ENCODE results near the gene TLK1.

GRCh38 chr2:171049691-171050090, 111.0 kb downstream of the TLK1 start:
- no peak for TF ChIP-seq GATA3 (IDR thresholded peaks at IDR 0.05; ENCODE audit: low read depth, low read length)
- TF ChIP-seq GATA2 (IDR thresholded peaks at IDR 0.05; ENCODE audit: low read depth, low read length): no peak
